Stimulated activated naive B cell treated with anti-CD40 and anti-IgM and Interleukin-4, amounts not matched to agents 10 μg/mL and 1 μg/mL and 100 μg/mL, for 72 hours (primary cell): ENCODE data around the gene TMEM232.

ENCODE experiments used
- ATAC-seq, 2 donors: fragments of 150-1000 bp; cut with Tn5 transposase; replicated peaks; 2 replicates each; pipeline ENCODE4 v1.10.0; 2021; ENCODE audit warnings: moderate library complexity in 1 of 2
- DNase-seq: peaks from one replicate; pipeline ENCODE4 v3.0.0; 2021
- H3K27ac Mint-ChIP-seq: one replicate; pipeline ENCODE4 v1.8.0; 2022; ENCODE audit warnings: mild to moderate bottlenecking, mixed read lengths
- H3K27me3 Mint-ChIP-seq, 2 donors: one replicate each; pipeline ENCODE4 v1.8.0; 2022; ENCODE audit warnings: mixed read lengths in 2 of 2
- H3K36me3 Mint-ChIP-seq, 2 donors: one replicate each; pipeline ENCODE4 v1.8.0; 2022; ENCODE audit warnings: mixed read lengths in 2 of 2, mild to moderate bottlenecking in 1 of 2
- H3K4me1 Mint-ChIP-seq, 2 donors: one replicate each; pipeline ENCODE4 v1.8.0; 2022; ENCODE audit warnings: mixed read lengths in 2 of 2, mild to moderate bottlenecking in 1 of 2
- H3K4me3 Mint-ChIP-seq, 2 donors: one replicate each; pipeline ENCODE4 v1.8.0; 2022; ENCODE audit warnings: mild to moderate bottlenecking in 2 of 2, mixed read lengths in 2 of 2, moderate library complexity in 1 of 2
- H3K9me3 Mint-ChIP-seq, 2 donors: one replicate each; pipeline ENCODE4 v1.8.0; 2022; ENCODE audit warnings: mixed read lengths in 2 of 2, mild to moderate bottlenecking in 1 of 2

The TMEM232 gene

DNA sequence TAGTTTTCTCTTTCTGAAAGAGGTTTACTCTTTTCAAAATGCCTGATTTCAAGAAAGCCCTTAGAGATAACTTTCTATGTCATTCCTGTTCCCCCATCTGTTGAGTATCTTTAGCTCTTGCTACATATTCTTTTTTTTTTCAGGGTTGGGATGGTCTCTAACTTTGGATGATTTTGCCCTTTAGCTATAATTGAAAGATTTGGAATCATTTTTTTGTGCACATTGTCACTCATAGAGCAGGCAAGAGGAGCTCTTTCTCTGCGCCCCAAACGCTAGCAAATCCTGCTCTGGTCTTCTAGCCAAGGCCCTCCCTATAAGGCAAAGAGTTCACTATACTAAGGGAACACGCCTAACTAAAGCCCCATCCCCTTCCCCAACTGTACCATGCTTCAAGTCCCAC lies 316.9 kb downstream of the TMEM232 start:
- DNase-seq (no peak), ATAC-seq (no peak)
- Mint-ChIP-seq H3K4me1 (no peaks in the 10 kb centered on the region), H3K36me3 (no peaks in the 10 kb centered on the region), H3K27me3 (peaks cover 0 to 2% of the 10 kb centered on the region in 2 donors), H3K4me3 (no peak overlapping the region), H3K27ac (no peak overlapping the region), H3K9me3 (no peaks in the 10 kb centered on the region)

DNA sequence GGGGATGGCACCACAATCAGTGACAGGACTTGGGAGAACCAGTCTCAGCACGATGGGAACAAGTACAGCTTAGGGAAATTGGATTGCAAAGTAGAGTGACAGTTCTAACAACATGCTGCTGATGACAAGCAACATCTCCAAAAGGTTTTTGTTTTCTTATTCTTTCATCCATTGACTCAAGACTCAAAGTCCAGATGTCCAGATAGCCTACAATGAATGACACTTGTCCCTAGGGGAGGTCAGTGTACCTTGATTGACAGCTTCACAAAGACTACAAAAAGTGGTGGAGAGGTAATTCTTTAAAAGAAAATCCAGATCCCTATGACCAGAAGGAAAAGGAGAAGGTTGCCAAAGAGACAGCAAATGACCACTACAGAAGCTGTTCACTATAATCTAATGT lies 323.9 kb downstream of the TMEM232 start:
- H3K27ac Mint-ChIP-seq, result no peak overlapping the region
- no peaks in the 10 kb centered on the region for H3K9me3 Mint-ChIP-seq
- H3K4me3 Mint-ChIP-seq, result no peak overlapping the region
- H3K4me1 Mint-ChIP-seq, result no peaks in the 10 kb centered on the region
- no peaks in the 10 kb centered on the region for H3K36me3 Mint-ChIP-seq
- H3K27me3 Mint-ChIP-seq, result peaks cover 0 to 12% of the 10 kb centered on the region in 2 donors
- ATAC-seq (no peak), DNase-seq (no peak)

DNA sequence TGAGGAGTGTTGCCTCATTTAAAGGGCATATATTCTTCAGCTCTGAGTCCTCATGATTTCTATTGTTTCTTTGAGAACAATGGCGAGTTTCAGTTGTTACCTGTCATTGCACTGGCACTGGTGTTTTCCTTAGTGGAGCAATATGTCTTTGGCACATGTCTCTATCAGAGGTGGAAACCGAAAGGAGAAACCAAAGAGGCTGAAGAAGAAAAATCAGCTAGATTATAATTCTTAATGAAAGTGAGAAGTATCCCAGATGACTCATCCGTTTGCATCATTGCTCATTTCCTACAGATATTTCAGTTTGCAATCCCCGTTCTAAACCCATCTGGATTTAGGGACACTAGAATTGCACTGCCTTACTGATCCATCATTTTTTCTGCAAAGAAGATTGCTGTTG lies 324.6 kb downstream of the TMEM232 start:
- H3K4me1 Mint-ChIP-seq, result no peaks in the 10 kb centered on the region
- DNase-seq, result no peak
- no peaks in the 10 kb centered on the region for H3K9me3 Mint-ChIP-seq
- H3K27ac Mint-ChIP-seq, result no peak overlapping the region
- H3K27me3 Mint-ChIP-seq, result peaks cover 0 to 12% of the 10 kb centered on the region in 2 donors
- no peak for ATAC-seq
- no peak overlapping the region for H3K4me3 Mint-ChIP-seq
- H3K36me3 Mint-ChIP-seq, result no peaks in the 10 kb centered on the region

DNA sequence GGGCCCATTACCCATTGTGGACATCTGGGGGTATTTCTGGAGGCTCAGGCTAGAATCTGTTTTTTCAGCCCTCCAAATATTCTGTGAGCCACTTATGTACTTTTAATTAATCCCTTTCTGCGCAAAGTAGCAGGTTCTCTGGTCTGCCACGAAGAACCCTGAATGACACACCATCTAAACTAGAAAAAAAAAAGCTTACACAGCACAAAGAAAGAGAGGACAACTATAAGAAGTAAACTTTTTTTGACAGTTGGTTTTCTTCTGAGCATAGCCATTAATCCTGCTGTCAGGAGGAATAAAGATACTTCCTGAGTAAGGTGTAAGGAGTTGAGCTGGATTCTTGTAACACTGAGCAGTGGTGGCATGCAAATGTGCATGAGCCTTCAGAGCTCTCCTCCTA lies 327.5 kb downstream of the TMEM232 start:
- Mint-ChIP-seq H3K4me1 (no peaks in the 10 kb centered on the region), H3K27ac (no peak overlapping the region), H3K27me3 (peaks cover 0 to 6% of the 10 kb centered on the region in 2 donors), H3K4me3 (no peak overlapping the region), H3K9me3 (peaks cover 0 to 1% of the 10 kb centered on the region in 2 donors), H3K36me3 (no peaks in the 10 kb centered on the region)
- DNase-seq (no peak), ATAC-seq (no peak)

DNA sequence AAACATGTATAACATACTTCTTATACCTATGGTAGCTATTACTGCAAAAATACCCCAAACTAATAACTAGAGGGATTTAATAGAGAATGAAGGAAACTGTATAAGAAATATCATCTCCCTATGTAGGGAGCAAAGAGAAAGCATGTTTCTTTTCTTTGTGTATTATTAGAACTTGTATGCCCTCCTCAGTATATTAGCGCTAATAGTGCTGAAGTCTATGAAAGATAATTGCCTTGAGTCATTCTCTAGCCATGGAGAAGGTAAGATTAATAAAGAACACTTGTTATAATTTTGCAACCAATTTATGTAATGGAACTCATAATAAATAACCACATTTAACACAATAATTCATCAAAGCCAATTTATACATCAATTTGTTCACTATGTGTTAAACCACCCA lies 329.2 kb downstream of the TMEM232 start:
- Mint-ChIP-seq H3K36me3 (no peaks in the 10 kb centered on the region), H3K27me3 (peaks cover 0 to 6% of the 10 kb centered on the region in 2 donors), H3K27ac (no peak overlapping the region), H3K4me3 (no peak overlapping the region), H3K9me3 (peaks cover 0 to 1% of the 10 kb centered on the region in 2 donors), H3K4me1 (no peaks in the 10 kb centered on the region)
- ATAC-seq (no peak), DNase-seq (no peak)

DNA sequence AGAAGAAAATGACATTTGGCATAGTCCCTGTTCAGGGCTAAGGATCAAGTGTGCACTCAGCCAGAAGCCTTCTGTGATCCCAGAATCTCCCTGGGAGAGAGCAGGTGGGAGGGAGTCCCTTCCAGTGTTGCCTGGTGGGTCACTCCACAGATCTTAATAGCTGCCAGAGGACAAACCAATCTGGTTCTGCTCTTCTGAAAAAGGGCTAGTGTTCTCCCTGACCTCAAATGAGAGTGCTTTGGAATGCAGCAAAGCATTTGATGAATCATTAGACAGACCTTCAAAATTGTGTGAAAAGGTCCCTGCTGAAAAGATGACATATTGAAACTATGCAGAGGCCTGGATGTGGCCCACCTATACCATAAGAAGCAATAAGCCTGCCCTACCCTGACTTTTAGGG lies 339.7 kb downstream of the TMEM232 start:
- ATAC-seq (no peak), DNase-seq (no peak)
- no peak overlapping the region for H3K4me3 Mint-ChIP-seq

DNA sequence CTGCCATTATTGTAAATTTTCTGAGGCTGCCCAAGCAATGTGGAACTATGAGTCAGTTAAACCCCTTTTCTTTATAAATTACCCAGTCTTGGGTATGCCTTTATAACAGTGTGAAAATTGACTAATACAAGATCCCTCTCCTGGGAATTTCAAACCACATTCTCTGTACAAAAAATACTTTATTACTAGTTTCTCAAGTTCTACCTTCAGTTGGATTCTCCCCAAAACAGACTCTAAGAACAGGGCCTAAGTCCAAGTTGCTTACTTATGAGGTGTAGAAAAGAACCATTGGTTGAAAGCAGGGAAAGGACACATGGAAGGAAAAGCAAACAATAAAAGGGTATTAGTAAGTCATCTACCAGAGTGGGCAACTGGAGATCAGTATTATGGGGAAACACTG lies 343.2 kb downstream of the TMEM232 start:
- H3K9me3 Mint-ChIP-seq, result peaks cover 1 to 3% of the 10 kb centered on the region in 2 donors
- no peak for ATAC-seq
- no peak for DNase-seq
- no peak overlapping the region for H3K4me3 Mint-ChIP-seq
- H3K4me1 Mint-ChIP-seq, result no peaks in the 10 kb centered on the region
- H3K36me3 Mint-ChIP-seq, result no peaks in the 10 kb centered on the region
- no peak overlapping the region for H3K27ac Mint-ChIP-seq
- H3K27me3 Mint-ChIP-seq, result peaks cover 0 to 5% of the 10 kb centered on the region in 2 donors

More for the DNA sequence above, 339.7 kb downstream of the TMEM232 start:
- Mint-ChIP-seq H3K4me1 (no peaks in the 10 kb centered on the region), H3K9me3 (peaks cover 1 to 3% of the 10 kb centered on the region in 2 donors), H3K27ac (no peak overlapping the region), H3K36me3 (no peaks in the 10 kb centered on the region), H3K27me3 (no peaks in the 10 kb centered on the region)

DNA sequence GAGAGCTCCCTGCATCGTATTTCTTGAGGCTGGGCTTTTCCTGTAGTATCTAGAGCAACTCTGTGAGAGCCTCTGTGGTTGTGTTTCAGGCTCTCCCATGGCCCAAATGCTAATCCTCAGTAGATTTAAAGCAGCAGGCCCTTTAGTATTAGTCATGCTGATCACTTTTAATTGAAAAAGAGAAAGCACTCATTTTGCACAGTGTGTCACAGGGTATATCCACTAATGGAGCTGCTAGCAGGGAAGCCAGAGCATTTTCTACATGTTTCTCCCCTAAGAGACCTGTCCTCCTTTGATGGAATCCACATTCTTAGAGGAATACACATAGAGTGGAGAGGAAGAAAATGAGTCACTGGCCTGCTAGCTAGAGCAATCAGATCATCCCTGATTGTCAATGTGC lies 348.5 kb downstream of the TMEM232 start:
- H3K9me3 Mint-ChIP-seq, result peaks cover 0 to 1% of the 10 kb centered on the region in 2 donors

DNA sequence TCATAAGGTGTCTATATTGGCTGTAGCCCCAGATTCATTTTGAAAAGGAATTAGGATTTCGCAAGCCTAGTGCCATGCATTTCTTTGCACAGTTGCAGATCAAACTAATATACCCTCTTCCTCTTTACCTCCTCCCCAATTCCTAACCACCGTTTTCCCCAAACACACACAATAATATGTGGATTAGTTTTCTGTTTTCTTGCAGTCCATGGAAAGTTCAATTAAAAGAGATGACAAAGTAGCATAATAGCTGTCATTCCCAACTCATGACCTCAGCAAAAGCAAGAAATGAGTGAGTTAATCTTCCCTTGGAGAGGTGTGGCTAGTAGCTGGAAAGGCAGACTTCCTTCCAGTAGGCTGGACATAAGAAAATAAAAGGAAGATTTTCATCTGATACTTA lies 349.1 kb downstream of the TMEM232 start:
- DNase-seq, result no peak
- Mint-ChIP-seq H3K27ac (no peak overlapping the region), H3K36me3 (no peaks in the 10 kb centered on the region), H3K4me1 (peaks cover 0 to under 1% of the 10 kb centered on the region in 2 donors), H3K9me3 (no peaks in the 10 kb centered on the region), H3K27me3 (peaks cover 0 to 5% of the 10 kb centered on the region in 2 donors), H3K4me3 (no peak overlapping the region)
- no peak for ATAC-seq

More for the DNA sequence above, 348.5 kb downstream of the TMEM232 start:
- Mint-ChIP-seq H3K4me1 (no peaks in the 10 kb centered on the region), H3K27me3 (peaks cover 0 to 5% of the 10 kb centered on the region in 2 donors), H3K27ac (no peak overlapping the region), H3K36me3 (no peaks in the 10 kb centered on the region), H3K4me3 (no peak overlapping the region)
- DNase-seq (no peak), ATAC-seq (no peak)

DNA sequence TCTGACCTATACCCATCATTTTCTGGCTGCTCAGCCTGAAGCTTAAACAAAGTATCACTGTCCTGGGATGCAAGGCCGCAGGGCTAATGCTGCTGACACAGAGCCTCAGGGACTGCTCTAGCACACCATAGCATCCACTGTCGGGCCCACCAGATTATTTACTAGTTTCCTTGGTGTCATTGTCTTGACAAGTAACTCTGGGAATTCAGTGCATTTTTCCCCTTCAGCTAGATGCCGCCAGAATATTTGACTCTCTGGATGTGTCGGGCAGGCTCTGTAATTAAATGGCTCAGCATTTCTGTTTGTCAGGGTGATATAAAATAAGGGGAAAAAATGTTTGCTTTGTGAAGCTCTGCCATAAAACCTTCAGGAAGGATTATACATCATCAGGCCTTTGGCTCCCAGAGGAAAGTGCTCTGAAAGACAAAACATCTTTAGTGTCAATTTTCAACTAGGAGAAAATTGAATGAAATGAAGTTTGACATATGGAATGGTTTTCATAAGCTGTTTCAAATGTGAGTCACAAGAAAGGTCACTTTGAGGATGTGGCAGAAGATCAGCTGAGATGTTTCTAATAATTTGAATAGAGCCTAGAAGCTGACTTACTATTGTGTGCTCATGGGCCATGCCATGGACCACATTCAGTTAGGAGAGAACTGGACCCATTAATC lies 350.1 kb downstream of the TMEM232 start:
- DNase-seq, result no peak
- ATAC-seq, result no peak
- Mint-ChIP-seq H3K36me3 (no peaks in the 10 kb centered on the region), H3K27me3 (peaks cover 0 to 5% of the 10 kb centered on the region in 2 donors), H3K4me1 (peaks cover 6 to 10% of the 10 kb centered on the region in 2 donors), H3K27ac (no peak overlapping the region), H3K4me3 (no peak overlapping the region), H3K9me3 (no peaks in the 10 kb centered on the region)

DNA sequence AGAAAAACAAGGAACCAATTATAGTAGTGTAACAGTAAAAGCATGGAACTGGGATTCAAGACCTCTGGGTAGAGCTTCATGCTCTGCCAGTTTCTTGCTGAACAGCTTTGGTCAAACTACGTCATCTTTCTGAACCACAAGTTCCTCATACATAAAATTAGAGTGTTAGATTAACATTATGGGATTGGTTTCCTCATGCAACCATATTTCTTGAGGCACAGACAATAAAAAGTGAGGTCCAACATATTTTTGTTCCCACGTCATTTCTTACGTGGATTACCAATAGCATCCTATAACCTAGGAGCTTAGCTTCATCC lies 354.8 kb downstream of the TMEM232 start:
- peak overlapping the region; percentile 93 for H3K27ac Mint-ChIP-seq
- ATAC-seq (peak; percentile 96 to 98), DNase-seq (peak; percentile 21)
- H3K36me3 Mint-ChIP-seq, result no peaks in the 10 kb centered on the region
- H3K4me1 Mint-ChIP-seq, result peaks cover 11 to 18% of the 10 kb centered on the region in 2 donors
- no peaks in the 10 kb centered on the region for H3K9me3 Mint-ChIP-seq
- no peaks in the 10 kb centered on the region for H3K27me3 Mint-ChIP-seq
- H3K4me3 Mint-ChIP-seq, result peak overlapping the region in 1 of 2 donors; percentile 62

DNA sequence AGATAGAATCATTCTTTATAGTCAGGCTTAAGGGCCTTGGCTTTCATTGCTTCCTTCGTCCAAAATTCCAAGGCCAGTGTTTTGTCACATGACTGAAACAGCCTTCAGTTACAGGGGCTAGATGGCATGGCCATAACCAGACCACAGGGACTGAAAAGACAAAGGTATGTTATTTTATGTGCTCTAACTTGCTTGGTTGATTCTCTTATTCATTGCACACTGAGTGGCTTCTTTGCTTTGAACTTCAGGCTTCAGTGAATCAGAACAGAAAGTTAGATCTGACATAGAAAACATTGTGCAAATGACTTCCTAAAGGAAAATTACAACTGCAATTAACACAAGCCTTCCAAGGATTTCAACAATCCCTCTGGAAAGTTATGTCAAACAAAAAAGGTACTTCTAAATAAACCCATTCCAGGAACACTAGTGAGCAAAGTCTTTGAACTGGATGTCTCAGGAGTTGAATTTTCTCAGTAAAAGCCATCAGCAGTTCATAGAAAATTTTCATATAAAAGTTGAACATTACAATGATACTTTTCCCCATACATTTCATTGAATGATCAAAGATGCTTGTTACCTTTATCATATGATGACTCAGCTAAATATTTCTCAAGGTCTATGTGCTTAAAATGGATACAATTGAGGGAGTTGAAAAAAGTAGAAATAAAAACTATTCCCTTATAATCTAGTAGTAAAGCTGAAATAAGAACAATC lies 355.3 kb downstream of the TMEM232 start:
- Mint-ChIP-seq H3K27me3 (no peaks in the 10 kb centered on the region), H3K4me1 (peaks cover 11 to 18% of the 10 kb centered on the region in 2 donors), H3K27ac (peak overlapping the region; percentile 93), H3K9me3 (no peaks in the 10 kb centered on the region), H3K36me3 (no peaks in the 10 kb centered on the region), H3K4me3 (peak overlapping the region; percentile 18 to 62)
- no peak for DNase-seq
- ATAC-seq, result peak; percentile 61 to 64
